ENCODE results near the gene UBAC2.

DNA sequence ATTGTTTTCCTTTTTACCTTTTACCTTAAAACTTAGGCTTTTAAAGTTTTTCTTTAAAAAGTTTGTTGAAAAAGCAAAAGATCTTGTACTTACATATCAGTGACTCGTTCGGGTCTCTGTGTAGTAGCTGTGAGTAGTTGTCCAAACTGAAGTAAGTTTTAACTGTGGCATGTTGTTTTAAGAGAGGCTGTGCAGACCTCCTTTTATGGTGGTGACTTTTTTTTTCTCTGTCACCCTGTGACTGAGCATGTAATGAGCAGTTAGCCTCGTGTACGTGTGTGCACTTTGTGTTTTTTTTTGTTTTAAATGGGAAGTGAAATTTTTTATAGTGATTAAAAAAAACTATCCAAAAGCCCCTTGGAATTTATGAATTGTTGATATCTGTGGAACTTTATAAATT lies 106.6 kb downstream of the UBAC2 start, which contains the start of gene GPR183:
- TF ChIP-seq, protein P1, sequence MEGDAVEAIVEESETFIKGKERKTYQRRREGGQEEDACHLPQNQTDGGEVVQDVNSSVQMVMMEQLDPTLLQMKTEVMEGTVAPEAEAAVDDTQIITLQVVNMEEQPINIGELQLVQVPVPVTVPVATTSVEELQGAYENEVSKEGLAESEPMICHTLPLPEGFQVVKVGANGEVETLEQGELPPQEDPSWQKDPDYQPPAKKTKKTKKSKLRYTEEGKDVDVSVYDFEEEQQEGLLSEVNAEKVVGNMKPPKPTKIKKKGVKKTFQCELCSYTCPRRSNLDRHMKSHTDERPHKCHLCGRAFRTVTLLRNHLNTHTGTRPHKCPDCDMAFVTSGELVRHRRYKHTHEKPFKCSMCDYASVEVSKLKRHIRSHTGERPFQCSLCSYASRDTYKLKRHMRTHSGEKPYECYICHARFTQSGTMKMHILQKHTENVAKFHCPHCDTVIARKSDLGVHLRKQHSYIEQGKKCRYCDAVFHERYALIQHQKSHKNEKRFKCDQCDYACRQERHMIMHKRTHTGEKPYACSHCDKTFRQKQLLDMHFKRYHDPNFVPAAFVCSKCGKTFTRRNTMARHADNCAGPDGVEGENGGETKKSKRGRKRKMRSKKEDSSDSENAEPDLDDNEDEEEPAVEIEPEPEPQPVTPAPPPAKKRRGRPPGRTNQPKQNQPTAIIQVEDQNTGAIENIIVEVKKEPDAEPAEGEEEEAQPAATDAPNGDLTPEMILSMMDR (conservative IDR thresholded peaks at IDR 0.05), result no peak
- no peak for TF ChIP-seq EZH2 (IDR thresholded peaks at IDR 0.05; ENCODE audit: low read depth)

All from PC-9 (cell line).